ENCODE results near the gene PIAS1. TPM values are rescaled to one million over a fixed set of nuclear protein-coding genes. Genes with fewer than 3 reads are reported as not detected.

Gene PIAS1
- total and polyA plus RNA-seq, 3 donors from 2014 or later = 57.2 to 87.6 (median 60.5) TPM

GRCh38 chr15:68032672-68033071 is 21.4 kb upstream of the PIAS1 start:
- intact Hi-C loops (cut with DNase I; ENCODE audit: low total_unique reads) = no loop called here
- TF ChIP-seq, protein P1, sequence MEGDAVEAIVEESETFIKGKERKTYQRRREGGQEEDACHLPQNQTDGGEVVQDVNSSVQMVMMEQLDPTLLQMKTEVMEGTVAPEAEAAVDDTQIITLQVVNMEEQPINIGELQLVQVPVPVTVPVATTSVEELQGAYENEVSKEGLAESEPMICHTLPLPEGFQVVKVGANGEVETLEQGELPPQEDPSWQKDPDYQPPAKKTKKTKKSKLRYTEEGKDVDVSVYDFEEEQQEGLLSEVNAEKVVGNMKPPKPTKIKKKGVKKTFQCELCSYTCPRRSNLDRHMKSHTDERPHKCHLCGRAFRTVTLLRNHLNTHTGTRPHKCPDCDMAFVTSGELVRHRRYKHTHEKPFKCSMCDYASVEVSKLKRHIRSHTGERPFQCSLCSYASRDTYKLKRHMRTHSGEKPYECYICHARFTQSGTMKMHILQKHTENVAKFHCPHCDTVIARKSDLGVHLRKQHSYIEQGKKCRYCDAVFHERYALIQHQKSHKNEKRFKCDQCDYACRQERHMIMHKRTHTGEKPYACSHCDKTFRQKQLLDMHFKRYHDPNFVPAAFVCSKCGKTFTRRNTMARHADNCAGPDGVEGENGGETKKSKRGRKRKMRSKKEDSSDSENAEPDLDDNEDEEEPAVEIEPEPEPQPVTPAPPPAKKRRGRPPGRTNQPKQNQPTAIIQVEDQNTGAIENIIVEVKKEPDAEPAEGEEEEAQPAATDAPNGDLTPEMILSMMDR (IDR thresholded peaks at IDR 0.05) = no peak
- no peak for TF ChIP-seq POLR2A (IDR thresholded peaks at IDR 0.05)
- H3K9me3 ChIP-seq = no peaks in the 10 kb centered on the region
- H3K27me3 ChIP-seq = no peaks in the 10 kb centered on the region
- no peak for DNase-seq
- 94 to 95% methylated on average over 1 of the region's 1 CpG for WGBS, 2 donors
- H3K4me1 ChIP-seq = no peaks in the 10 kb centered on the region
- no peak overlapping the region for H3K27ac ChIP-seq
- no peaks in the 10 kb centered on the region for H3K36me3 ChIP-seq (ENCODE audit: low read depth, missing control alignments)
- no peak overlapping the region for H3K4me3 ChIP-seq

DNA sequence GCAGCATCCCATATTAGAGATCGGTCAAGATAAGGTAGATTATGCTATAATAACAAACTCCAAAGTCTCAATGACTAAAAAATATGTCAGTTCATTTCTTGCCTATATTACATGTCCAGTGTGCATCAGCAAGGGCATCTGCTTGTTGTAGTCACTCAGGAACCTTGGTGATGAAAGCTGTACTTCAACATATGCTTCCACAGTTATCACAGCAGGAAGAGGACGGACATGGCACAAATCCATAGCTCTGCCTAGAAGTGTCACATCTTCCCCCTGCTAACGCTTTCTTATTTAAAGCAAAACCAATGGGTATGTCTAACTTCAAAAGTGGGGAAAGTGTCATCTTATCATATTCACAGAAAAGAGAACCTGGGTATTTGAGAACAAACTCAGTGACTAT is 20.0 kb upstream of the PIAS1 start:
- no peaks in the 10 kb centered on the region for H3K9me3 ChIP-seq
- H3K4me1 ChIP-seq = no peaks in the 10 kb centered on the region
- H3K36me3 ChIP-seq (ENCODE audit: low read depth, missing control alignments) = no peaks in the 10 kb centered on the region
- H3K27me3 ChIP-seq = no peaks in the 10 kb centered on the region
- no peak for TF ChIP-seq POLR2A (IDR thresholded peaks at IDR 0.05)
- TF ChIP-seq, protein P1 (IDR thresholded peaks at IDR 0.05) = no peak
- H3K27ac ChIP-seq = no peak overlapping the region
- no peak overlapping the region for H3K4me3 ChIP-seq
- intact Hi-C loops (cut with DNase I; ENCODE audit: low total_unique reads) = no loop called here
- WGBS, 2 donors = 86 to 90% methylated on average over 3 of the region's 3 CpGs
- DNase-seq = no peak

GRCh38 chr15:68034719-68035293 is 19.3 kb upstream of the PIAS1 start:
- no peak for DNase-seq
- no peak overlapping the region for H3K27ac ChIP-seq
- no peaks in the 10 kb centered on the region for H3K27me3 ChIP-seq
- WGBS, 2 donors = 90 to 92% methylated on average over 1 of the region's 1 CpG
- no peak for TF ChIP-seq POLR2A (IDR thresholded peaks at IDR 0.05)
- TF ChIP-seq, protein P1 (IDR thresholded peaks at IDR 0.05) = no peak
- intact Hi-C loops (cut with DNase I; ENCODE audit: low total_unique reads) = no loop called here
- H3K36me3 ChIP-seq (ENCODE audit: low read depth, missing control alignments) = no peaks in the 10 kb centered on the region
- H3K9me3 ChIP-seq = no peaks in the 10 kb centered on the region
- H3K4me3 ChIP-seq = no peak overlapping the region
- no peaks in the 10 kb centered on the region for H3K4me1 ChIP-seq

DNA sequence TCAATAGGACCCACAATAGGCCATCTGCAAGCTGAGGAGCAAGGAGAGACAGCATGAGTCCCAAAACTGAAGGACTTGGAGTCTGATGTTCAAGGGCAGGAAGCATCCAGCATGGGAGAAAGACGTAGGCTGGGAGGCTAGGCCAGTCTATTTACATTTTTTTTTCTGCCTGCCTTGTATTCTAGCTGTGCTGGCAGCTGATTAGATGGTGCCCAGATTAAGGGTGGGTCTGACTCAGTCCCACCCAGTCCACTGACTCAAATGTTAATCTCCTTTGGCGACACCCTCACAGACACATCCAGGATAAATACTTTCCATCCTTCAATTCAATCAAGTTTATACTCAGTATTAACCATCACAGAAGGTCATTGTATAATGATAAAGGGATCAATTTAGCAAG is 15.9 kb upstream of the PIAS1 start:
- no peak overlapping the region for H3K4me3 ChIP-seq
- no peaks in the 10 kb centered on the region for H3K4me1 ChIP-seq
- H3K9me3 ChIP-seq = no peaks in the 10 kb centered on the region
- no peaks in the 10 kb centered on the region for H3K36me3 ChIP-seq (ENCODE audit: low read depth, missing control alignments)
- no peak overlapping the region for H3K27ac ChIP-seq
- TF ChIP-seq POLR2A (IDR thresholded peaks at IDR 0.05) = no peak
- TF ChIP-seq, protein P1 (IDR thresholded peaks at IDR 0.05) = no peak
- intact Hi-C loops (cut with DNase I; ENCODE audit: low total_unique reads) = no loop called here
- no peaks in the 10 kb centered on the region for H3K27me3 ChIP-seq
- no peak for DNase-seq
- WGBS, 2 donors = 83 to 93% methylated on average over 2 of the region's 2 CpGs

GRCh38 chr15:68040144-68040543 is 14.0 kb upstream of the PIAS1 start:
- intact Hi-C loops (cut with DNase I; ENCODE audit: low total_unique reads) = no loop called here
- DNase-seq = no peak

More at GRCh38 chr15:68040144-68040543, 14.0 kb upstream of the PIAS1 start:
- no peak for TF ChIP-seq POLR2A (IDR thresholded peaks at IDR 0.05)
- TF ChIP-seq, protein P1 (IDR thresholded peaks at IDR 0.05) = no peak
- WGBS, 2 donors = 90 to 100% methylated on average over 1 of the region's 1 CpG
- Histone ChIP-seq H3K27ac (no peak overlapping the region), H3K4me1 (no peaks in the 10 kb centered on the region), H3K9me3 (no peaks in the 10 kb centered on the region), H3K27me3 (no peaks in the 10 kb centered on the region), H3K36me3 (ENCODE audit: low read depth, missing control alignments) (no peaks in the 10 kb centered on the region), H3K4me3 (no peak overlapping the region)
